Bronchial epithelial cell (primary cell): ENCODE data around the gene DLD. TPM values are rescaled to one million over a fixed set of nuclear protein-coding genes. Genes with fewer than 3 reads are reported as not detected.

Source experiments
- DNase-seq: peaks from one replicate; pipeline ENCODE4 v3.0.0-alpha.2; 2010; ENCODE audit warnings: low read depth
- FAIRE-seq: peaks from 2 replicates; lab custom pipeline; 2011; peaks lifted over from hg19 to GRCh38; lab: Jason Lieb, UNC
- H3K27me3 ChIP-seq: 2 replicates; pipeline ENCODE4 v1.5.1; 2011; ENCODE audit warnings: low read length; ENCODE audit not compliant: control insufficient read depth, insufficient read depth
- H3K36me3 ChIP-seq: 2 replicates; pipeline ENCODE4 v1.5.1; 2011; ENCODE audit warnings: low read length; ENCODE audit not compliant: control insufficient read depth, insufficient read depth
- H3K4me3 ChIP-seq: 2 replicates; pipeline ENCODE4 v1.5.1; 2011; ENCODE audit warnings: mild to moderate bottlenecking, low read depth, low read length, control low read depth
- CTCF ChIP-seq: IDR thresholded peaks from 2 replicates; pipeline ENCODE4 v1.5.1; 2011; ENCODE audit warnings: mild to moderate bottlenecking, moderate library complexity, low read length, control low read depth, inconsistent platforms; ENCODE audit not compliant: insufficient read depth, severe bottlenecking
- total RNA-seq: library from RNA; depleted of rRNA; stranded (reverse); fragments of >200 nt; gene quantifications from 2 replicates; pipeline ENCODE4 v1.2.1, GENCODE V29; 2014

The DLD gene
- total RNA-seq, 1 donor from 2014 or later: 43.7 TPM

DNA sequence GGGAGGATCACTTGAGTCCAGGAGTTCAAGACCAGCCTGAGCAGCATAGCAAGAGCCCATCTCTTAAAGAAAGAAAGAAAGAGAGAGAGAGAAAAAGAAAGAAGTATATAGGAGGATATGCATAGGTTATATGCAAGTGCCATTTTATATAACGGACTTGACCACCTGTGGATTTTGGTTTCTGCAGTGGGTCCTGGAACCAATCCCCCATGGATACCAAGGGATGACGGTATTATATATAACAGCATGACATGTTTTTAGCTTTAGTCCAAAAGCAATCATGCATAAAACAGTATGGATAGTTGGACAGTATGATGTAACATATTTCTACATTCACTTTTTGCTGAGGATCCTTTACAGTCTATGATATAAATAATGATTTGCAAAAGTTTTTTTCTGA lies 45.3 kb downstream of the DLD start:
- FAIRE-seq (no peak), DNase-seq (no peak)

DNA sequence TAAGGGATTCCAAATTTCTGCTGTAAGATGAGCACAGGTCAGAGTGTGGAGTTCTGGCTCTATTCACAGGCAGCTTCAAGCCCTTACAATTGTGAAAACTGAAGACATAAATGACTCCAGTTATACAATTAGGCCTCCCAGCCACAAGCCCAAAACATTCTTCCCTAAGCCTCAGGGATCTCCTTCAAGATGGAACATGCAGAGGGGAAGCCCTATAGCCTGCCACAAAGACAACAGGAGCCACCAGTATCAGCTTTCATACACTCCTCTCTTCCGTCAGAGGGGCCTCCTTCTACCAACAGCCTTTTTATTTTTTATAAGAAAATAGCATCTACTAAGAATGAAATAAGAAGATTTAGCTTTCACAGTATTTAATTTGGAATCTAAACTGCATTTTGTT lies 46.5 kb downstream of the DLD start:
- H3K36me3 ChIP-seq: peaks cover 6% of the 10 kb centered on the region
- FAIRE-seq (no peak), DNase-seq (peak; percentile 83)
- no peaks in the 10 kb centered on the region for H3K27me3 ChIP-seq
- no peak overlapping the region for H3K4me3 ChIP-seq
- TF ChIP-seq CTCF: no peak

More for the DNA sequence above, 45.3 kb downstream of the DLD start:
- TF ChIP-seq CTCF: no peak
- Histone ChIP-seq H3K4me3 (no peak overlapping the region), H3K27me3 (no peaks in the 10 kb centered on the region), H3K36me3 (peaks cover 6% of the 10 kb centered on the region)

GRCh38 chr7:107938456-107939250 lies 47.7 kb downstream of the DLD start:
- FAIRE-seq (no peak), DNase-seq (peak; percentile 37)
- Histone ChIP-seq H3K36me3 (peaks cover 8% of the 10 kb centered on the region), H3K27me3 (no peaks in the 10 kb centered on the region), H3K4me3 (no peak overlapping the region)
- no peak for TF ChIP-seq CTCF

GRCh38 chr7:107939573-107940489 lies 48.8 kb downstream of the DLD start:
- peaks cover 9% of the 10 kb centered on the region for H3K36me3 ChIP-seq
- peak; percentile 27 for DNase-seq
- no peak overlapping the region for H3K4me3 ChIP-seq
- no peak for TF ChIP-seq CTCF
- FAIRE-seq: no peak
- H3K27me3 ChIP-seq: no peaks in the 10 kb centered on the region

DNA sequence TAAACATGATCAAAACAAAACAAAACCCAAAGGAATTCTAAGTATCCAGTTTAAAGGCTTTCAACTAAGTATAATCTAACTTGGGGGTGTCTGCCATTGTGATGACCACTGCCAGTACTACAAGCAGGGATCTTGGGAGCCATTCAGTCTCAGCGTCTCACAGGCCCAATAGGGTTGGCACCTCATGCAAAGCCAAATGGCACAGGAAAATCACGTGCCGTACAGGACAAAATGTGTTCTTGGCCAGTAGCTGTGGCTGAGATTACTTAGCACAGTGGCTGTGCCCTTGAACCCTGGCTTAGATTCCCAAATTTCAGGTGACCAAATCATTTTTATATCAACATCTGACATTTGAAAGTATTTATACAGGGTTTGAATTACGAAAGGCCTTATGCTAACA lies 50.0 kb downstream of the DLD start:
- H3K27me3 ChIP-seq: no peaks in the 10 kb centered on the region
- DNase-seq (no peak), FAIRE-seq (no peak)
- peaks cover 10% of the 10 kb centered on the region for H3K36me3 ChIP-seq
- no peak overlapping the region for H3K4me3 ChIP-seq
- TF ChIP-seq CTCF: no peak
